ENCODE data around the gene EYS. TPM values are rescaled to one million over a fixed set of nuclear protein-coding genes. Genes with fewer than 3 reads are reported as not detected.

The EYS gene
- total and polyA plus RNA-seq, 2 of the 13 experiments (the other 11 are each of a cell fraction or from before 2014, with no cell fraction given) = 0.04 to 0.07 TPM

DNA sequence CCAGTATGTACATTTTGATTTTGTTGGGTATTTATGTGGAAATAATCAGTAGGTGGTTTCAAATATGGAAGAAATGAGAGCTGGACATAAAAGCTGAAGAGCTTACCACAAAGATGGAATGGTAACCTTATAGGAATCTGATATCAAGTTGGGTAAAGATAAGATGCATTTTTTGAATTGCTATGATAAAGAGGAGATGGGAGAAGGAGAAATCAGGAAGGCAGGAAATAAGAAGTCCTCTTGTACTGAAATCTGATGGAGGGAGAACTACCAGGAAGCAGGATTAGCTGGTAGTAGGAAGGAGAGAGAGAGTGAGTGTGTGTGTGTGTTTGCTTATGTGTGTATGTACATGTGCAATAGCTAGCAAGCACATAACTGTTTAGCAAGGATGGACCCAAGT, 1603.0 kb downstream of the EYS start:
- Histone ChIP-seq H3K27ac (ENCODE audit: extremely low read length, insufficient read depth, low read length) (no peak overlapping the region), H3K9me3 (ENCODE audit: low read length) (no peaks in the 10 kb centered on the region), H2AFZ (ENCODE audit: low read length) (no peak overlapping the region), H4K20me1 (ENCODE audit: insufficient read depth, low read length) (no peaks in the 10 kb centered on the region), H3K4me2 (ENCODE audit: low read depth, low read length) (no peak overlapping the region), H3K79me2 (ENCODE audit: insufficient read depth, low read length) (no peaks in the 10 kb centered on the region), H3K27me3 (ENCODE audit: control insufficient read depth in 1 of 2, insufficient read depth in 2 of 2, low read length in 2 of 2) (no peaks in the 10 kb centered on the region), H3K4me1 (ENCODE audit: insufficient read depth, low read length) (no peaks in the 10 kb centered on the region), H3K36me3 (replicated peaks in 1 of 2; ENCODE audit: control insufficient read depth in 1 of 2, insufficient read depth in 2 of 2, low read length in 2 of 2) (no peaks in the 10 kb centered on the region), H3K9ac (ENCODE audit: insufficient read depth, low read depth, low read length) (no peak overlapping the region), H3K4me3 (replicated peaks in 1 of 3; ENCODE audit: insufficient read depth in 1 of 3, low read depth in 2 of 3, low read length in 3 of 3) (no peak overlapping the region)
- BruUV-seq (replicated peaks) = no TSS peak
- ChIA-PET POLR2A (no interaction called here), CTCF (ENCODE audit: low intra/inter-chr PET ratio, low total read pairs) (no interaction called here)
- DNase-seq (ENCODE audit: low spot score) (no peak), ATAC-seq (no peak), FAIRE-seq (no peak)
- in situ Hi-C loops (cut with HindIII; ENCODE audit: extremely low pct_ligation_motif_present, low pct_unique_long_range_greater_than_20kb) = no loop called here
- intact Hi-C loops (cut with micrococcal nuclease; ENCODE audit: unreplicated experiment) = no loop called here
- TF ChIP-seq ZNF605 (CRISPR knock-in tag; IDR thresholded peaks at IDR 0.05) (no peak), BRD4 (CRISPR knock-in tag; IDR thresholded peaks at IDR 0.05) (no peak), ARNTL (CRISPR knock-in tag; IDR thresholded peaks at IDR 0.05) (no peak), ZNF468 (CRISPR knock-in tag; IDR thresholded peaks at IDR 0.05) (no peak), ZBTB37 (CRISPR knock-in tag; IDR thresholded peaks at IDR 0.05) (no peak), ARHGAP35 (CRISPR knock-in tag; IDR thresholded peaks at IDR 0.05; ENCODE audit: borderline replicate concordance) (no peak), ZBTB34 (CRISPR knock-in tag; IDR thresholded peaks at IDR 0.05) (no peak), ZSCAN30 (CRISPR knock-in tag; IDR thresholded peaks at IDR 0.05) (no peak), SIX4 (CRISPR knock-in tag; IDR thresholded peaks at IDR 0.05) (no peak), FOXA1 (IDR thresholded peaks at IDR 0.05) (no peak), FOXA1 (CRISPR knock-in tag; IDR thresholded peaks at IDR 0.05) (no peak), ZNF546 (CRISPR knock-in tag; conservative IDR thresholded peaks at IDR 0.05) (no peak), ZFP90 (CRISPR knock-in tag; IDR thresholded peaks at IDR 0.05; ENCODE audit: borderline replicate concordance) (no peak), MYPOP (CRISPR knock-in tag; IDR thresholded peaks at IDR 0.05) (no peak), HNRNPK (IDR thresholded peaks at IDR 0.05; ENCODE audit: low read depth, low read length, poor library complexity, severe bottlenecking) (no peak), ZNF24 (IDR thresholded peaks at IDR 0.05) (no peak), ZBTB7A (CRISPR knock-in tag; IDR thresholded peaks at IDR 0.05) (no peak), PAXIP1 (CRISPR knock-in tag; conservative IDR thresholded peaks at IDR 0.05) (no peak)
- TF ChIP-seq, protein P1, sequence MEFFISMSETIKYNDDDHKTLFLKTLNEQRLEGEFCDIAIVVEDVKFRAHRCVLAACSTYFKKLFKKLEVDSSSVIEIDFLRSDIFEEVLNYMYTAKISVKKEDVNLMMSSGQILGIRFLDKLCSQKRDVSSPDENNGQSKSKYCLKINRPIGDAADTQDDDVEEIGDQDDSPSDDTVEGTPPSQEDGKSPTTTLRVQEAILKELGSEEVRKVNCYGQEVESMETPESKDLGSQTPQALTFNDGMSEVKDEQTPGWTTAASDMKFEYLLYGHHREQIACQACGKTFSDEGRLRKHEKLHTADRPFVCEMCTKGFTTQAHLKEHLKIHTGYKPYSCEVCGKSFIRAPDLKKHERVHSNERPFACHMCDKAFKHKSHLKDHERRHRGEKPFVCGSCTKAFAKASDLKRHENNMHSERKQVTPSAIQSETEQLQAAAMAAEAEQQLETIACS (CRISPR knock-in tag; IDR thresholded peaks at IDR 0.05) = no peak

Measured in HepG2 (cell line).